ENCODE results near the gene GPR132.

GPR132 gene

GRCh38 chr14:105005929-105006830 lies 59.0 kb downstream of the GPR132 start:
- TF ChIP-seq POU2F2 (IDR thresholded peaks at IDR 0.05; ENCODE audit: low read depth, low read length) (no peak), SPI1 (IDR thresholded peaks at IDR 0.05; ENCODE audit: low read depth, low read length) (no peak), TAF1 (IDR thresholded peaks at IDR 0.05; ENCODE audit: low read depth, low read length) (no peak), POLR2AphosphoS5 (IDR thresholded peaks at IDR 0.05; ENCODE audit: low read depth, low read length) (0 out of 2 replicates have a peak, but pooled peaks have one; percentile 12), PAX5 (IDR thresholded peaks at IDR 0.05; ENCODE audit: insufficient read depth, low read length, severe bottlenecking) (no peak), POLR2A (IDR thresholded peaks at IDR 0.05; ENCODE audit: low read depth, low read length) (peak; percentile 37; the same call in 1 of the 2 replicates)
- DNase-seq (ENCODE audit: insufficient read length, low spot score) = no peak
- FAIRE-seq = no peak

GRCh38 chr14:105005329-105005928 lies 59.8 kb downstream of the GPR132 start:
- no peak for TF ChIP-seq POU2F2 (IDR thresholded peaks at IDR 0.05; ENCODE audit: low read depth, low read length)
- TF ChIP-seq POLR2AphosphoS5 (IDR thresholded peaks at IDR 0.05; ENCODE audit: low read depth, low read length) = no peak
- TF ChIP-seq POLR2A (IDR thresholded peaks at IDR 0.05; ENCODE audit: low read depth, low read length) = no peak
- TF ChIP-seq TAF1 (IDR thresholded peaks at IDR 0.05; ENCODE audit: low read depth, low read length) = no peak
- TF ChIP-seq PAX5 (IDR thresholded peaks at IDR 0.05; ENCODE audit: insufficient read depth, low read length, severe bottlenecking) = no peak
- TF ChIP-seq SPI1 (IDR thresholded peaks at IDR 0.05; ENCODE audit: low read depth, low read length) = no peak
- DNase-seq (ENCODE audit: insufficient read length, low spot score) (no peak), FAIRE-seq (no peak)

All from GM12891 (cell line).